Esophagus muscularis mucosa (tissue), 3 donors: ENCODE results near the gene FAM107B.

ENCODE experiments used
- CTCF ChIP-seq, 3 experiments: fragments of 200-600 bp in 2 of 3; fragments of 450-650 bp in 1 of 3; sonication (generic) in 2 of 3; IDR thresholded peaks; one replicate each; pipeline ENCODE4 v1.5.1; 2017 to 2019; ENCODE audit warnings: antibody characterized with exemption in 3 of 3, mild to moderate bottlenecking in 2 of 3, moderate library complexity in 1 of 3
- POLR2A ChIP-seq: fragments of 450-650 bp; IDR thresholded peaks from one replicate; pipeline ENCODE4 v1.6.1; 2017; ENCODE audit warnings: antibody characterized with exemption, moderate library complexity, mild to moderate bottlenecking, low read depth

- TF ChIP-seq POLR2A (no peak), CTCF (IDR thresholded peaks at IDR 0.05) (no peak)
Measured at GRCh38 chr10:14806318-14806717, 31.6 kb upstream of the FAM107B start.
